Vagina (tissue), 2 donors: Measurements from ENCODE around the gene MTA2.
"Not testable (repeated sequence)": the region's sequence is repeated elsewhere in the genome, so short reads cannot be mapped to it uniquely, and the experiment has no call there.

Experiments used
- CTCF ChIP-seq, 3 experiments: fragments of 450-650 bp in 2 of 3; fragments of 200-600 bp in 1 of 3; sonication (generic) in 1 of 3; IDR thresholded peaks; one replicate each; pipeline ENCODE4 v1.5.1; 2017 to 2019; ENCODE audit warnings: antibody characterized with exemption in 3 of 3, mild to moderate bottlenecking in 2 of 3, moderate library complexity in 2 of 3
- POLR2AphosphoS5 ChIP-seq, 2 donors: sonication (generic); formaldehyde crosslinking; IDR thresholded peaks; one replicate each; pipeline ENCODE4 v1.9.0; 2017; ENCODE audit warnings: antibody characterized with exemption in 2 of 2, mild to moderate bottlenecking in 2 of 2, low read depth in 1 of 2; ENCODE audit not compliant: insufficient read depth in 1 of 2

GRCh38 chr11:62570903-62571302 is 30.8 kb downstream of the MTA2 start:
- not testable (repeated sequence) for TF ChIP-seq POLR2AphosphoS5 (IDR thresholded peaks at IDR 0.05; ENCODE audit: insufficient read depth in 1 of 2, low read depth in 1 of 2); CTCF (IDR thresholded peaks at IDR 0.05)
